HG03039 (cell line): Measurements from ENCODE around the gene CIPC.

ENCODE experiments used
- ATAC-seq: cut with Tn5 transposase; IDR thresholded peaks from one replicate; pipeline ENCODE4 v1.9.1; 2021; ENCODE audit warnings: mild to moderate bottlenecking, moderate library complexity; ENCODE audit not compliant: unreplicated experiment

Gene CIPC

DNA sequence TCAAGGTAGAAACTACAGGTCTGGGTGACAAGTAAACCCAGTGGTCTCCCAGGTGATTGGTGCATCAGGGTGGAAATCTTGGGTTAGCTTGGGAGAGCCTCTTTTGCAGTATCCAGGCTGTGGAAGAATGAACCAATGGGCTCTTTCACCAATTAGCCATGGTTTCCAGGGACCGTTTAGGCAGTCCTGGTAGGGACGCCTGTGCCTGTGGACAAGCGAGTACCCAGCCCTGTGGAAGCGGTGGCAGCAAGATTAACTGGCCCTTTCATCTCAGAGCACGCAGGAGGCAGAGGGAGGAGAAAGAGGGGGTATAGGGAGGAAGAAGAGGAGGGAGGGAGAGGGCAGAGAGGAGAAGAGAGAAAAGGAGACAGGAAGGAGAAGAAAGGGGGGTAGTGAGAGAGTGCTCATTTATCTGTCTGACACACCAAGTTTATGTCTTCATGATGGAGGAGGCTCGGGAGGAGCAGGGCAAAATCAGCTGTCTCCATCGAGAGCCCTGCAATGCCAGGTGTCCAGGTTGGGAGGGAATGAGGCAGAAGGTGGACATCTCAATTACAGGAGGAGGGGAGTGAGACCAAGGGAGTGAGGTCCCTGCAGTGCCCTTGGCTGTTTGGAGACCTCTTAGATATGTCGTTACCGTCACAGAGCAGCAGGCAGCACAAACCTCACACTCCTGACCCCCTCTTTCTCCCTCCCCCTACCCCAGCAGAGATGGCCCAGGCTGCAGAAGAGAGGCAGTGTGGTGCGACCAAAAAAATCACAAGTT is 48.1 kb downstream of the CIPC start:
- no peak for ATAC-seq

- ATAC-seq: no peak
Measured at GRCh38 chr14:77148510-77149231, 50.6 kb downstream of the CIPC start.

- ATAC-seq: no peak
Measured at GRCh38 chr14:77151245-77151644, 53.2 kb downstream of the CIPC start.

DNA sequence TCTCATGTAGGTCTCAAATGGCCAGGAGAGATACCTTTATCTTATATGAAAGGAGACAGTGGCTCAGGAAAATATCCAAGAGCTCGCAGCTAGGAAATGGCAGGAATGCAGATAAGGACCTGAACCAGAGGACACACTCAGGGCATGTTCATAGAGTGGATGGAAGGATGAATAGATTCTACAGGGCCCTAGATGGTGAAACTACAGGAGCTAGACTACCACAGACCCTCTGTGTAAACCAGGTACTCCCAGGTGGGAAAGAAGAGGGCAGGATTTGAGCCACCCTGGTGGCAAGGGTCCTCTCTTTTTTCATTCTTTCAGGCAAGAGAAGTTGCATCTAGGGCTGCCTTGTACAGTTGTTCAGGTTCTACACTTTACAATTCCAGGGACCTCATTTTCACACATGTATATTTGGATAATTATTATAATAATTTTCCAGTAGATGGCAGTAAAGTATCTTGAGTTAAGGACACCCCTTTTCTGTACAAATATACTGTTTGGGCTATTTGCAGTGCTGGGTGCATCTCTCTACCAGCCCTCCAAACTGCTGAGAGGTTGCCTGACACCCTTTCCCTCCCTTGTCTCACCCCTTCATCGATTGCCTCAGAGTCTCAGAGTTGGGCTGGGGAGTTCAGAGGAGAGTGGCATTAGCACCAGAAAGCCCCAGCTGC is 54.0 kb downstream of the CIPC start:
- no peak for ATAC-seq

- ATAC-seq: no peak
Measured at GRCh38 chr14:77153802-77154201, 55.7 kb downstream of the CIPC start.

GRCh38 chr14:77154421-77154820 is 56.4 kb downstream of the CIPC start:
- ATAC-seq: no peak

DNA sequence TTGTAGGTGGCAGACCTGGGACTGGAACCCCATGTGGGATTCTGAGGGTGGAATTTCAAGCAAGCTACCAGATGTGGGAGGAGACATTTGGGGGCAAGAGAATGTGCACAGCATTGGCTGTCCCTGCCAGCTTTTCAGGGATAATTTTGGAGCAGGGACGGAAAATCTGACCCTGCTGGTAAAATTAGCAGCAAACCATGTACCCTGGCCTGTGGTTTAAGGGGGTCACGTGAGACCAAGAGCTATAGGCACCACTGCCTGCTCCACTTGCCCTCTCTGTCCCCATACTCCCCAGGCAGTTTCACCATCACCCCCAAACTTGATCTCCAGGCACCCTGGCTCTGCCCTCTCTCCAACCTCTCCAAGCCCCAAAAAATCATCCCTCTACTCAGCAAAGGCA is 57.0 kb downstream of the CIPC start:
- ATAC-seq: no peak

DNA sequence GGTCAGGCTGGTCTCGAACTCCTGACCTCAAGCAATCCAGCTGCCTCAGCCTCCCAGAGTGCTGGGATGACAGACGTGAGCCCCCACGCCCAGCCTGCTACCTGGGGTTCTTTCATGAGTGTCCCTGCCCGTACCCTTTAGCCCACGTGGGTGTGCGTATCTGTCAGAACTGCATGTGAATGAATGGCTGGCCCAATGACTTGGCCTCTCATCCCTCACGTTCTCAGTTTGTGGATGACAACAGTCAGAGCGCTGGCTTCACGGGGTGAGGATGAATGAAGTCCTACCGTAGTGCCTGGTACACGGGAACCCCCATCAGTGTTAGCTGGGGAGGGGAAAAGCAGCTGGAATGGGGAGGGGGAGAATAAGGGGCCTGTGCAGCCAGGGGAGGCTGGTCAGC is 59.7 kb downstream of the CIPC start:
- ATAC-seq: no peak

- ATAC-seq: no peak
Measured at GRCh38 chr14:77158175-77158881, 60.3 kb downstream of the CIPC start.

DNA sequence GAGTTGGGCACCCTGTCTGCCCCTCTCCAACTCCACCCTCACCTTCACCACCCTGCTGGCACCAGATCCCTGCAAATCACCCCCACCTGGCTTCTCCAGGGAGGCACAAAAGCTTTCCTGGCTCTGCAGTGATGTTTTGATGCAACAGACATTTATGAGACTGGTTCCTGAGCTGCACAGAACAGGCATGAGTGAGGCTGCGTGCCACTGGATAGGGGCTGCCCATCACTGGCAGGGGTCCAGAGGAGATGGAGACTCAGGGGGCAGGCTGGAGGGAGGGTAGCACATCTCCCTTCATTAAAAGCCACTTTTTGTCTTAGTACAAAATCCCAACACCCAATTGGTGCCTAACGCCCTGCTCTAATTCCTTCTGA is 60.8 kb downstream of the CIPC start:
- no peak for ATAC-seq

- ATAC-seq: no peak
Measured at GRCh38 chr14:77161011-77161410, 63.0 kb downstream of the CIPC start.
